SK-N-SH treated with all-trans-retinoic acid at 6 μM for 48 hours (cell line): Measurements from ENCODE around the gene PRR23A.

Source experiments
- ATAC-seq: fragments of 200-7000 bp; cut with Tn5 transposase; 3 replicates; pipeline ENCODE4 v1.9.1; 2020; ENCODE audit warnings: mild to moderate bottlenecking, moderate library complexity
- ARNTL ChIP-seq: fragments of 450-650 bp; formaldehyde crosslinking; IDR thresholded peaks from 2 replicates; pipeline ENCODE4 v1.5.0; 2020; ENCODE audit warnings: low read depth, mild to moderate bottlenecking, moderate library complexity, borderline replicate concordance
- BACH2 ChIP-seq: fragments of 250-450 bp; sonication (Bioruptor Pico); IDR thresholded peaks from 2 replicates; pipeline ENCODE4 v1.9.0; 2021; ENCODE audit warnings: mild to moderate bottlenecking, borderline replicate concordance
- CSRNP3 ChIP-seq: fragments of 250-450 bp; sonication (Bioruptor Pico); IDR thresholded peaks from 2 replicates; pipeline ENCODE4 v1.5.1; 2021; ENCODE audit warnings: mild to moderate bottlenecking, moderate library complexity
- ESRRG ChIP-seq: fragments of 250-450 bp; sonication (Bioruptor Pico); IDR thresholded peaks from 2 replicates; pipeline ENCODE4 v1.6.1; 2021; ENCODE audit warnings: mild to moderate bottlenecking
- GLIS3 ChIP-seq: fragments of 250-450 bp; sonication (Bioruptor Pico); IDR thresholded peaks from 2 replicates; pipeline ENCODE4 v1.5.0; 2020; ENCODE audit warnings: mild to moderate bottlenecking, moderate library complexity
- ISL1 ChIP-seq: fragments of 250-450 bp; sonication (Bioruptor Pico); IDR thresholded peaks from 2 replicates; pipeline ENCODE4 v2.1.2; 2022; ENCODE audit warnings: mild to moderate bottlenecking, moderate library complexity
- OSR1 ChIP-seq: fragments of 250-450 bp; sonication (Bioruptor Pico); IDR thresholded peaks from 2 replicates; pipeline ENCODE4 v1.8.0; 2022; ENCODE audit warnings: moderate library complexity, mild to moderate bottlenecking, inconsistent platforms
- PPARA ChIP-seq: fragments of 250-450 bp; sonication (Bioruptor Pico); IDR thresholded peaks from 2 replicates; pipeline ENCODE4 v1.5.0; 2020; ENCODE audit warnings: mild to moderate bottlenecking, borderline replicate concordance
- RARB ChIP-seq: fragments of 250-450 bp; sonication (Bioruptor Pico); IDR thresholded peaks from 2 replicates; pipeline ENCODE4 v1.8.0; 2021; ENCODE audit warnings: mild to moderate bottlenecking, moderate library complexity
- TCF4 ChIP-seq: fragments of 250-450 bp; sonication (Bioruptor Pico); IDR thresholded peaks from 2 replicates; pipeline ENCODE4 v1.8.0; 2021; ENCODE audit warnings: mild to moderate bottlenecking, moderate library complexity, borderline replicate concordance
- TOX ChIP-seq: fragments of 250-450 bp; sonication (Bioruptor Pico); IDR thresholded peaks from 2 replicates; pipeline ENCODE4 v1.8.0; 2021; ENCODE audit warnings: mild to moderate bottlenecking, moderate library complexity, borderline replicate concordance
- TSHZ2 ChIP-seq: fragments of 250-450 bp; sonication (Bioruptor Pico); IDR thresholded peaks from 2 replicates; pipeline ENCODE4 v1.5.0; 2020; ENCODE audit warnings: mild to moderate bottlenecking, moderate library complexity
- ZFP30 ChIP-seq: fragments of 450-650 bp; formaldehyde crosslinking; IDR thresholded peaks from 2 replicates; pipeline ENCODE4 v1.5.0; 2022; ENCODE audit warnings: mild to moderate bottlenecking, moderate library complexity
- ZNF565 ChIP-seq: fragments of 450-650 bp; formaldehyde crosslinking; conservative IDR thresholded peaks from 2 replicates; pipeline ENCODE4 v1.5.0; 2020; ENCODE audit warnings: low read depth, mild to moderate bottlenecking, moderate library complexity
- ZNF70 ChIP-seq: fragments of 450-650 bp; formaldehyde crosslinking; IDR thresholded peaks from 2 replicates; pipeline ENCODE4 v1.5.0; 2020; ENCODE audit warnings: mild to moderate bottlenecking, moderate library complexity
- TF ChIP-seq, protein P1 (sequence below): fragments of 250-450 bp; sonication (Bioruptor Pico); IDR thresholded peaks from 2 replicates; pipeline ENCODE4 v1.8.0; 2020; ENCODE audit warnings: mild to moderate bottlenecking, moderate library complexity, borderline replicate concordance
- TF ChIP-seq, protein P2 (sequence below): fragments of 250-450 bp; sonication (Bioruptor Pico); IDR thresholded peaks from 2 replicates; pipeline ENCODE4 v1.8.0; 2021; ENCODE audit warnings: low read depth, mild to moderate bottlenecking, moderate library complexity, borderline replicate concordance

The PRR23A gene

GRCh38 chr3:138975351-138975750 lies 30.7 kb downstream of the PRR23A start:
- no peak for ATAC-seq
- TF ChIP-seq ESRRG (CRISPR knock-in tag) (no peak), RARB (CRISPR knock-in tag) (no peak), ZFP30 (CRISPR knock-in tag) (no peak), ARNTL (CRISPR knock-in tag) (no peak), ISL1 (CRISPR knock-in tag) (no peak), TSHZ2 (no peak), GLIS3 (no peak), BACH2 (CRISPR knock-in tag) (no peak), OSR1 (CRISPR knock-in tag) (no peak), ZNF70 (CRISPR knock-in tag) (no peak), PPARA (no peak), TCF4 (CRISPR knock-in tag) (no peak), ZNF565 (CRISPR knock-in tag) (no peak), CSRNP3 (CRISPR knock-in tag) (no peak), TOX (CRISPR knock-in tag) (no peak)
- TF ChIP-seq, protein P1, sequence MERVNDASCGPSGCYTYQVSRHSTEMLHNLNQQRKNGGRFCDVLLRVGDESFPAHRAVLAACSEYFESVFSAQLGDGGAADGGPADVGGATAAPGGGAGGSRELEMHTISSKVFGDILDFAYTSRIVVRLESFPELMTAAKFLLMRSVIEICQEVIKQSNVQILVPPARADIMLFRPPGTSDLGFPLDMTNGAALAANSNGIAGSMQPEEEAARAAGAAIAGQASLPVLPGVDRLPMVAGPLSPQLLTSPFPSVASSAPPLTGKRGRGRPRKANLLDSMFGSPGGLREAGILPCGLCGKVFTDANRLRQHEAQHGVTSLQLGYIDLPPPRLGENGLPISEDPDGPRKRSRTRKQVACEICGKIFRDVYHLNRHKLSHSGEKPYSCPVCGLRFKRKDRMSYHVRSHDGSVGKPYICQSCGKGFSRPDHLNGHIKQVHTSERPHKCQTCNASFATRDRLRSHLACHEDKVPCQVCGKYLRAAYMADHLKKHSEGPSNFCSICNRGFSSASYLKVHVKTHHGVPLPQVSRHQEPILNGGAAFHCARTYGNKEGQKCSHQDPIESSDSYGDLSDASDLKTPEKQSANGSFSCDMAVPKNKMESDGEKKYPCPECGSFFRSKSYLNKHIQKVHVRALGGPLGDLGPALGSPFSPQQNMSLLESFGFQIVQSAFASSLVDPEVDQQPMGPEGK (CRISPR knock-in tag), result no peak
- TF ChIP-seq, protein P2, sequence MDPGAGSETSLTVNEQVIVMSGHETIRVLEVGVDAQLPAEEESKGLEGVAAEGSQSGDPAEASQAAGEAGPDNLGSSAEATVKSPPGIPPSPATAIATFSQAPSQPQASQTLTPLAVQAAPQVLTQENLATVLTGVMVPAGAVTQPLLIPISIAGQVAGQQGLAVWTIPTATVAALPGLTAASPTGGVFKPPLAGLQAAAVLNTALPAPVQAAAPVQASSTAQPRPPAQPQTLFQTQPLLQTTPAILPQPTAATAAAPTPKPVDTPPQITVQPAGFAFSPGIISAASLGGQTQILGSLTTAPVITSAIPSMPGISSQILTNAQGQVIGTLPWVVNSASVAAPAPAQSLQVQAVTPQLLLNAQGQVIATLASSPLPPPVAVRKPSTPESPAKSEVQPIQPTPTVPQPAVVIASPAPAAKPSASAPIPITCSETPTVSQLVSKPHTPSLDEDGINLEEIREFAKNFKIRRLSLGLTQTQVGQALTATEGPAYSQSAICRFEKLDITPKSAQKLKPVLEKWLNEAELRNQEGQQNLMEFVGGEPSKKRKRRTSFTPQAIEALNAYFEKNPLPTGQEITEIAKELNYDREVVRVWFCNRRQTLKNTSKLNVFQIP (CRISPR knock-in tag), result no peak

- no peak for ATAC-seq
Observed at GRCh38 chr3:138974462-138974861, 31.6 kb downstream of the PRR23A start.

More at GRCh38 chr3:138974462-138974861, 31.6 kb downstream of the PRR23A start:
- TF ChIP-seq, protein P1 (CRISPR knock-in tag), result no peak
- TF ChIP-seq, protein P2 (CRISPR knock-in tag), result no peak
- no peak for TF ChIP-seq OSR1 (CRISPR knock-in tag)
